AG09319 (cell line): ENCODE measurements around the gene FEZF1.

ENCODE experiments used
- DNase-seq: peaks from one replicate; pipeline ENCODE4 v3.0.0-alpha.2; 2010; ENCODE audit warnings: low read depth; ENCODE audit errors: extremely low read depth
- TF ChIP-seq, protein P1 (sequence below): IDR thresholded peaks from 2 replicates; pipeline ENCODE4 v1.5.1; 2011; ENCODE audit warnings: low read depth, mild to moderate bottlenecking, inconsistent platforms, low read length, moderate library complexity

Gene FEZF1

DNA sequence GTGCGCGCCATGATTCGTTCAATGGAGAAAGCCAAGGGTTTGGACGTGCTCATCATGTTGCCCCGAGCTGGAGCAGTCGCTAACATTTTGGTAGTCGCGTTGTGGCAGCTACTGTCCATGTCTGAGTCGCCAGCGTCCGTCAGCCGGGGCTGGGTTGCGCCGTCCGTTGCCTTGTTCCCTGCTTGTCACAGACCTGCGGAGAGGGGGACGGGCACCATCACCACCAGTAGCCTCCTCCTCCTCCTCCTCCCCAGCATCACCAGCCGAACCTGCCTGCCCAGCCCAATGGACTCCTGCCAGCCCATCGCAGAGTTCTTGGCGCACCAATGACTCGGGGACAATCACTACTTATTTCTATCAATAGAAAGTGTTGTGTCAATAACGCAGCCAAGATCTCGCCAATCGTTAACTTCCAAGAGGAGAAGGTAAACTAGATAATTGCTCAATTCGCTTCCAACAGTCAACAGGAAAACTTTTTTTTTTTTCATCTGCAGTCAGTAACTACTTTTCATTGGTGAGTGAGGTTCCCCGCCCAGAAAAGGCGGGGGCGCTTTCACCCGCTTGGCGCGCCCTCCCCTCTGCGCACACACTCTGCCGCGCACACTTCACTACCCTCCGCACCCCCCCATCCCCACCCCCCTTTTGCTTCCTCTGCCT, at the start of gene FEZF1:
Gene FEZF1, minus strand, starts transcription at position 432 of the 657 bp plus-strand sequence. Its CDS starts 313 bp downstream, at position 119.
- TF ChIP-seq, protein P1, sequence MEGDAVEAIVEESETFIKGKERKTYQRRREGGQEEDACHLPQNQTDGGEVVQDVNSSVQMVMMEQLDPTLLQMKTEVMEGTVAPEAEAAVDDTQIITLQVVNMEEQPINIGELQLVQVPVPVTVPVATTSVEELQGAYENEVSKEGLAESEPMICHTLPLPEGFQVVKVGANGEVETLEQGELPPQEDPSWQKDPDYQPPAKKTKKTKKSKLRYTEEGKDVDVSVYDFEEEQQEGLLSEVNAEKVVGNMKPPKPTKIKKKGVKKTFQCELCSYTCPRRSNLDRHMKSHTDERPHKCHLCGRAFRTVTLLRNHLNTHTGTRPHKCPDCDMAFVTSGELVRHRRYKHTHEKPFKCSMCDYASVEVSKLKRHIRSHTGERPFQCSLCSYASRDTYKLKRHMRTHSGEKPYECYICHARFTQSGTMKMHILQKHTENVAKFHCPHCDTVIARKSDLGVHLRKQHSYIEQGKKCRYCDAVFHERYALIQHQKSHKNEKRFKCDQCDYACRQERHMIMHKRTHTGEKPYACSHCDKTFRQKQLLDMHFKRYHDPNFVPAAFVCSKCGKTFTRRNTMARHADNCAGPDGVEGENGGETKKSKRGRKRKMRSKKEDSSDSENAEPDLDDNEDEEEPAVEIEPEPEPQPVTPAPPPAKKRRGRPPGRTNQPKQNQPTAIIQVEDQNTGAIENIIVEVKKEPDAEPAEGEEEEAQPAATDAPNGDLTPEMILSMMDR: no peak
- DNase-seq: no peak

DNA sequence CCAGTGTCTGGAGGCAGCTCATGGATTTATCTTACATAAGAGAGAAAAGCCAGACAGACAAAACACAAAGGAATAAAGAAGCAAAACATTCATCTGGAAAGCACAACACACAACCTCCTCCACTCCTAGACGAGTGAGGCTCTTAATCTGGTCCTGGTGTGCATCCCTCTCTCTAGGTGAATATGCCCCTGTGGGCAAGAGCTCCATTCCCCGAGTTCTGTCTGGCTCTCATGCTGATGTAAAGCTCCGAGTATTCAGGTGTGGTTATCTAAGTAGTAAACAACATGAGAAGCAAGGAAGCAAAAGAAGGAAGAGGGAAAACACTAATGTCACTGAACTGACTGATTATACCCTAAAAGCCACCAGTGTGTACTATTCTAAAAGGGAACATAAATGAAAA, 47.9 kb upstream of the FEZF1 start:
- TF ChIP-seq, protein P1: no peak
- DNase-seq: no peak

DNA sequence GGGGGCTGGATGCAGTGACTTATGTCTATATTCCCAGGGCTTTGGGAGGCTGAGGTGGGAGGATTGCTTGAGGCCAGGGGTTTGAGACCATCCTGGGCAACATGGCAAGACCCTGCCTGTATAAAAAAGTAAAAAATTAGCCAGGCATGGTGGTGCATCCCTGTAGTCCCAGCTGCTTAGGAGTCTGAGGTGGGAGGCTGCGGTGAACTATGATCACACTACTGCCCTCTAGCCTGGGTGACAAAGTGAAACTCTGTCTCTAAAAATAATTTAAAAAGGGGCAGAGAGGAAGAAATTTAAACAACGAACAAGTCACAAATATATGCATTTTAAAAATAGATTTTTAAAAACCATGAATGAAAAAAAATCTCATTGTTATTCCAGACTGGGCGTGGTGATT, 46.2 kb upstream of the FEZF1 start:
- TF ChIP-seq, protein P1: no peak
- DNase-seq: no peak

DNA sequence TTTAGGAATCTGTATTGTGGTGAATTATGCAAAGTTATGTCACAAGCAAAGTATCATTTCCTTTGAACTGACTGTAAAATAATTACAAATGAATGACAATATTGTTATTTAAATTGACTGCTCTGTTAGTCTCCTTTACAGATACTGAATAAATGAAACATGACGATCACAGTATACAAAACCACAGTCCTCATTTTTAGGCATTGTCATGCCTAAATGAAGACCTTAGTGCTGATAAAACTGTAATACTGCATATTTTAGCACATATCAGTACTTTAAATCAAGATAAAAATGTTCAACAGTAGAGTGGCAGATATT, 39.7 kb upstream of the FEZF1 start:
- no peak for DNase-seq
- TF ChIP-seq, protein P1: no peak

DNA sequence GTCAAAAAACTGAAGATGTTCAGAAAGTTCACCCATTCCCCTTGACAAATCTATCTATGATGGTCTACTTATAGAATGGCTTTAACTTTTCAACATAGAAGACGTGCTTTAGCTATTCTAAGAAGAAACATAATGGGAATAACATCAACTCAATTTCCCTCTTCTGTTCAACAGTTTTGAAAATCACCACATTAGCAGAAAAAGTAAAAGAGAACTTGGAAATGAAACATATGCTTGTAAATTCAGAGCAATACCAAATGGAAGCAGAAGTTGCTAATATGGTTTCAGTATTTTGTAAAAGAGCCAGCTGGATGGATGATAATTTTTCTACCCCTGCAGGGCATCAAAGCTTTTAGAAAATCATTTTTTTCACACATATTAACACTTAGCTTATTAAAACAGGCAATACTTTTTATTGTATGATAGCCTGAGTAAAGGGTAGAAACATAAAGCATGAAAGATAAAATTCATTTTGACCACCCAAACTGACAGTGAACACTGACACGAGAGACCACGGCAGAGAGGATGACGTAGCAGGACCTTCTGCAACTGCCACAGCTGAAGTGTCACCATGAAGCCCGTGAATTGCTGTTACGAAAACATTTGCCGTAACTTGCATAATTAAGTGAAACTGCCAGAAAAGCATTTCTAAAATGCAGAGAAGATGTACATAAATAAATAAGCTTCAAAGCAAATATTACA, 39.2 kb upstream of the FEZF1 start:
- no peak for DNase-seq
- TF ChIP-seq, protein P1: no peak

DNA sequence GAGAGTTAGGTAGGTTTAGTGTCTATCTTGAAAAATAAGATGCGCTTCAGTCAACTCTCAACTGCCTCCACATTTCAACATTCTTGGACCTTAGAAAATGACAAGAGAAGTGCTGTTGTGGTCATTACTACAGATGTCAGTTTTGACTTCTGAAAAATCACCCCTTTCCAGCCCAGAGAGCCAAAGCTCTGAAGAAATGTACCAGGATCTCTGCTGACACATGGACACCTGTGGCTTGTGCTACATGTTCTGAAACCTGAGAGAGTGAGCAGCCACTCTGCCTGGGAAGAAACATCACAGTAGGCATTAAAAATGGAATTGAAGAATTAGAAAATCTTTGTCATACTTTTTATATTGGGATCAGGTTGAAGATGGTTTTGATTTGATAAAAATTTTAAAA, 35.9 kb upstream of the FEZF1 start:
- no peak for DNase-seq
- TF ChIP-seq, protein P1: no peak

DNA sequence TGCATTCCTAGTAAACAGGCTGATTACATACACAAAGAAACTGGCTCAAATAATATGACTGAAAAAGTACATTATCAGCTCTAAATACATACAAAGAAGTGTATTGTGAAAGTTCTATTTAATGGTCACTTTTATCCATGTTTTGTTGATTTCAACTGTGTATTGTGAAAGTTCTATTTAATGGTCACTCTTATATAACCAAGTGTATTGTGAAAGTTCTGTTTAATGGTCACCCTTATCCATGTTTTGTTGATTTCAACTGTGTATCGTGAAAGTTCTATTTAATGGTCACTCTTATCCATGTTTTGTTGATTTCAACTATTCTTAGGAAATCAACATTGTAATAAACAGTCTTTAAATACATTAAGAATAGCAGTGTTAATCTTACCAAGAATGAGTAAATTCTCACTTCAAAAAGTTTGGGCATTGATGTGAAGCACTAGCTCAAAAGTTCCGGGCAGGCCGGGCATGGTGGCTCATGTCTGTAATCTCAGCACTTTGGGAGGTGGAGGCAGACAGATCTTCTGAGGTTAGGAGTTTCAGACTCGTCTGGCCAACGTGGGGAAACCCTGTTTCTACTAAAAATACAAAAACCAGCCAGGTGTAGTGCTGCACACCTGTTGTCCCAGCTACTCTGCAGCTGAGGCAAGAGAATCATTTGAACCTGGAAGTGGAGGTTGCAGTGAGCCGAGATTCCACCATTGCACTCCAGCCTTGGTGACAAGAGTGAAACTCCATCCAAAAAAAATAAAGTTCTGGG, 34.8 kb upstream of the FEZF1 start:
- TF ChIP-seq, protein P1: no peak
- no peak for DNase-seq
